ENCODE data around the gene CFAP298. TPM values are rescaled to one million over a fixed set of nuclear protein-coding genes. Genes with fewer than 3 reads are reported as not detected.
A peak's percentile ranks its signal among the peaks of the same experiment; 100 is the strongest.
"Not testable (repeated sequence)": the region's sequence is repeated elsewhere in the genome, so short reads cannot be mapped to it uniquely, and the experiment has no call there.

The CFAP298 gene, protein sequence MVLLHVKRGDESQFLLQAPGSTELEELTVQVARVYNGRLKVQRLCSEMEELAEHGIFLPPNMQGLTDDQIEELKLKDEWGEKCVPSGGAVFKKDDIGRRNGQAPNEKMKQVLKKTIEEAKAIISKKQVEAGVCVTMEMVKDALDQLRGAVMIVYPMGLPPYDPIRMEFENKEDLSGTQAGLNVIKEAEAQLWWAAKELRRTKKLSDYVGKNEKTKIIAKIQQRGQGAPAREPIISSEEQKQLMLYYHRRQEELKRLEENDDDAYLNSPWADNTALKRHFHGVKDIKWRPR
- polyA plus RNA-seq (ENCODE audit: insufficient read length in 10 of 10), result 10 to 100 TPM; 22.0 to 34.5 (median 28.6) TPM
- long read RNA-seq, donor 1, transcript CFAP298-201 (7 exons, 1,692 nt), result major isoform, 10 of 14 reads
- long read RNA-seq, donor 1, partial matches to known transcripts, result 0 of 14 reads
- long read RNA-seq, donor 1, other reads (novel, unspliced or antisense), result 0 of 14 reads
- long read RNA-seq, donor 2, partial matches to known transcripts, result 0 of 6 reads
- long read RNA-seq, donor 2, other reads (novel, unspliced or antisense), result 0 of 6 reads
- long read RNA-seq, donor 3, result 0 reads
- long read RNA-seq, donor 4, transcript CFAP298-201 (7 exons, 1,692 nt), result major isoform, 10 of 14 reads
- long read RNA-seq, donor 4, partial matches to known transcripts, result 0 of 14 reads
- long read RNA-seq, donor 4, other reads (novel, unspliced or antisense), result 0 of 14 reads
- long read RNA-seq, donor 5, partial matches to known transcripts, result 0 of 7 reads
- long read RNA-seq, donor 5, other reads (novel, unspliced or antisense), result 0 of 7 reads
- long read RNA-seq, donor 6, transcript CFAP298-201 (7 exons, 1,692 nt), result major isoform, 10 of 13 reads
- long read RNA-seq, donor 6, partial matches to known transcripts, result 0 of 13 reads
- long read RNA-seq, donor 6, other reads (novel, unspliced or antisense), result 0 of 13 reads
- long read RNA-seq, donor 7, transcript CFAP298-201 (7 exons, 1,692 nt), result major isoform, 9 of 9 reads
- long read RNA-seq, donor 7, partial matches to known transcripts, result 0 of 9 reads
- long read RNA-seq, donor 7, other reads (novel, unspliced or antisense), result 0 of 9 reads
- long read RNA-seq, donor 8, transcript CFAP298-201 (7 exons, 1,692 nt), result major isoform, 6 of 8 reads
- long read RNA-seq, donor 8, partial matches to known transcripts, result 0 of 8 reads
- long read RNA-seq, donor 8, other reads (novel, unspliced or antisense), result 0 of 8 reads
- long read RNA-seq, donor 9, partial matches to known transcripts, result 0 of 1 reads
- long read RNA-seq, donor 9, other reads (novel, unspliced or antisense), result 0 of 1 reads

DNA sequence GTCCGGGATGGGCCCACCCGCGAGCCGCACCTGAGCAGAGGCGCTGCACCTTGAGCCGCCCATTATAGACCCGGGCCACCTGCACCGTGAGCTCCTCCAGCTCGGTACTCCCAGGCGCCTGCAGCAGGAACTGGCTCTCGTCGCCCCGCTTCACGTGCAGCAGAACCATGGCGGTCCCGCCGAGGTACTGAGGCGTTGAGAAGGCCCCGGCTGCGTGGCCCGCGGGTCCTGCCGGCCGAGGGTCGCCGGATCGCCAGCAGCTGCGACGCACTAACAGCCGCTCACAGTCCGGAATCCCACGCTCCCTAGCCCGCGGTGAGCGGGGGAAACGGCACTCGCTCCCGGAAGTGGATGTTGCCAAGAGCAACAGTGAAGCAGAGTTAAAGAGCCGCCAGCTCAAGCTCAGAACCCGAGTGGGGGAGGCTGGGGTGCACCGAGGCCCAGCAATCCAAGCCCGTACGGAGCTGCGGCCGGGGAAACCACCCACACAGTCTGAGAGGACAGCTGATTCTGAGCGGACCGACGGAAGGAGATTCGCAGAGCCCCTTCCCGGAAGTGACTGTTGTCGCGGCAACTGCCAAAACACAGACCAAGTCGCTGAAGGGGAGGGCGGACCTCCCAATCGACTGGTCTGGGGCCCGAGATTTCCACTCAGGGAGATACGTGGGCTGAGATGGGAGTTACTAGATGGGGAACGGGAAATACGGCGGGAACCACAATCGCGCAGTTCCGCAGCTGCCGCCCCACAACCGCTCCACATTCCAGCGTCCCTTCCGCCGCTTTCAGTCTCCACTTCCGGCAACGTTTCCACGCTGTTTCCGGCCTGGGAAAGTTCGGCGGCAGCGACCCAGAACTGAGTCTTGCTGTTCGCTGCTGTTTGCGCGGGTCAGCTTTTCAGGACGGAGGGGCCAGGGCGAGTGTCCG, at the start of gene CFAP298:
Gene CFAP298, minus strand, starts transcription at position 303 of the 924 bp plus-strand sequence. Its CDS starts 134 bp downstream, at position 169.
- DNase-seq, result peak; percentile 92 to 98 (median 94)

DNA sequence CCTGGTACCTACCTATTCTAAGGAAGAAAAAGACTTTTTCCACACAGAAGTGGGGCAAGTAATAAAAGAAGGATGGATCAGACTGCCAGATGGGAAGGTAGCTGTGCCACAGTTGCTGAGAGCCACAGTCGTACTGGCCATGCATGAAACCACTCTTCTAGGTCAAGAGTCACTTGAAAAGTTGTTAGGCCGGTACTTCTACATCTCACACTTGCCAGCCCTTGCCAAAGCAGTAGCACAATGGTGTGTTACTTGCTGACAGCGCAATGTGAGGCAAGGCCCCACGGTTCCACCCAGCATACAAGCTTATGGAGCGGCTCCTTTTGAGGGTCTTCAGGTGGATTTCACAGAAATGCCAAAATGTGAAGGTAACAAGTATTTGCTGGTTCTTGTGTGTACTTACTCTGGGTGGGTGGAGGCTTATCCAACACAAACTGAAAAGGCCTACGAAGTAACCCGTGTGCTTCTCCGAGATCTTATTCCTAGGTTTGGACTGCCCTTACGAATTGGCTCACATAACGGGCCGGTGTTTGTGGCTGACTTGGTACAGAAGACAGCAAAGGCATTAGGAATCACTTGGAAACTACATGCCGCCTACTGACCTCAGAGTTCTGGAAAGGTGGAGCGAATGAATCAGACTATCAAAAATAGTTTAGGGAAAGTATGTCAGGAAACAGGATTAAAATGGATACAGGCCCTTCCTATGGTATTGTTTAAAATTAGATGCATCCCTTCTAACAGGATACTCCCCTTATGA, 49.0 kb upstream of the CFAP298 start:
- DNase-seq, result not testable (repeated sequence)

DNA sequence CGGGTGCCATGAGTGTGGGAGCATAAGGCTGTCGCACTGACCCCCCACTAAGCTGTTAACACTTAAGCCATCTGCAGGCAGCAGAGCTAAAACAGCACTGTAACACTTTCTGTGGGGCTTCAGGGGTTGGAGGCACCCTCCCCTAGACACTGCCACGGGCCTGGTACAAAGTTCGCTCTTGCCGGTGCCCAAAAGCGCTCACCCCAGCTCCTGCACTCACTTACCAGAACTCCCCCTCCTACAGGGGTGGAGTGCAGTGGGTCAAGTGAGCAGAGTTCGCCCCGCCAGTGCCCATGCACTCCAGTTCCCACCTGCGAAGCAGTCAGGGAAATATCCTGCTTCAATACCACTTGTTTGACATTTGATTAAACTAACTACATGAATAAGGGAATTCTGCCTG, 46.3 kb upstream of the CFAP298 start:
- DNase-seq, result no peak

DNA sequence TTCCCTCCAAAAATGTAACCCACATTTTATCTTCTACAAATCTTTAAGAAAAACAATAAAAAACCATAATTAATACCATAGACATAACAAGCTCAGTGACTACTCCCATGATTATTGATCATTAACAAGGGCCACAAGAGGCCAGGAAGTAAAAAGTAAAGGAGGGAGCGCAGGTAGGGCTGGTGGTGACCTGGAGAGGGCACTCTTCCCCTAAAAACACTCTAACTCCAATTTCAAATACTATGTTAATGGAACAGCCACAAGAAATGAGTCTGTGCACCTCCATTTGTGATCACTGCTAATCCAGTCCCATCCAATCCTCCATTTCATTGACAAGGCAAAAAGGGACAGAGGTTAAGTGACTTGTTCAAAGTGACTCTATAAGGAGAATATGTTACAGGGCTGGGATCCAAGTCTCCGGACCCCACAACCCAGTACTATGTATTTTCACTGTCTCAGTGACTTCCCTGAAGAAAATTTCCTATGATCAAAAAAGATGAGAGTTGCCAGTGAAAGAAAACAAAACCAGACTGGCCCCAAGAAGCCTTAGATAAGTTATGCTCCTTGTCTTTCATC, 41.2 kb upstream of the CFAP298 start:
- DNase-seq, result peak in 2 of 3 donors; percentile 1 to 6

DNA sequence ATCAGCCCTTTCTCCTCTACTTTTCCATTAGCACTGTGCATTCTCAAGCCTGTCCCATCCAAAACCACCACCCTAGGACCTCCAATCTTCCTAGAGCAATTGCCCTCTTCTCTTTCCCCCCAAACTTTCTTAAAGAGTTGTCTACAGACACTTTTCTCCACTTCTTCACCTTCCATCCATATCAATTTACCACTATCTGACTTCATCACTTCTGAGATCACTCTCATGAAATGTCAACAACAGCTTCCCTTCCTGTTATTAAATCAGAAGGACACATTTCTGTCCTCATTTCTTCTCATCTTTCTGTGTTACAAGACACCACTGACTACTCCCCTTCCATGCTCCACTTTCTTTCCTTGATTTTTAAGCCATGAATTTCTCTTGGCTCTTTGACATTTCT, 36.0 kb upstream of the CFAP298 start:
- no peak for DNase-seq

DNA sequence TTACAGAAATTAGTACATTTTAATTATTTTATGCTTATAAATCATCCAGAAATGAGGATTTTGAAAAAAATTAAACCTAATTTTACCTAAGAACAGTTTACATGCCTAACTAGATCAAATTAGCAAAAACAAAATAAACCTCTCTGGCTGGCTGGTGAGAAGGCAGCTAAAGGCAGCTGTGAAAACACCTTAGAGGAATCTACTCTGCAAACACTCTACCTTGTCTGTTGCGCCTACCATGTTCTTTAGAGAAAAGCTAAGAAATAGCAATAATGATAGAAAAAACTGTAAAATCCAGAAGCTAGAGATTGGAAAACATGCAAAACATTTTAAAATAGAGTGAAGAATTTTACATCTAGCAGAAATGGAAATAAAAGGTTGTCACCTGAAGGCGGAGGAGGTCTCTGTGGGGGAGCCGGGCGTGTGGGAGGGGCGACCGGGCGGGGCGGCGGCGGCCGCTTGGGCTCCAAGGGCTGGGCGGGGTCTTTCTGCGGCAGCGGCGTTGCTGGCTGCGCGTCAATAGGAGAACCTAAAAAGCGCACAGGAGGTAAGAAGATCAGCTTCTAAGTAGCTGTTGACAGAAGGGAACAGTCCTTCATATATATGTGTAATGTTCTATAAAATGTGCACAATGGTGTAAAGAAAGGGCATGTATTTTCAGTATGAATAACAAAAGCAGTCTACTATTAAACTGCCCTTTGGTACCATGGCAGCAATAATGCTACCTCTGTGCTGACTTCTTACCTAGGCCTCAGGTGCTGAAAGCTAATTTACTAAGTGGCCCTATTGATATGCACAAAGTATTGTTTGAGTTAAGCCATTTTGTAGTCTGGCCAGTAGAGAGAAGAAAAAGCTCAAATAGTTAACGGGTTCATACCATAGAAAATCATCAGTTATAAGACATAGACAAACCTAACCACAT, 33.3 kb upstream of the CFAP298 start:
- DNase-seq, result no peak

DNA sequence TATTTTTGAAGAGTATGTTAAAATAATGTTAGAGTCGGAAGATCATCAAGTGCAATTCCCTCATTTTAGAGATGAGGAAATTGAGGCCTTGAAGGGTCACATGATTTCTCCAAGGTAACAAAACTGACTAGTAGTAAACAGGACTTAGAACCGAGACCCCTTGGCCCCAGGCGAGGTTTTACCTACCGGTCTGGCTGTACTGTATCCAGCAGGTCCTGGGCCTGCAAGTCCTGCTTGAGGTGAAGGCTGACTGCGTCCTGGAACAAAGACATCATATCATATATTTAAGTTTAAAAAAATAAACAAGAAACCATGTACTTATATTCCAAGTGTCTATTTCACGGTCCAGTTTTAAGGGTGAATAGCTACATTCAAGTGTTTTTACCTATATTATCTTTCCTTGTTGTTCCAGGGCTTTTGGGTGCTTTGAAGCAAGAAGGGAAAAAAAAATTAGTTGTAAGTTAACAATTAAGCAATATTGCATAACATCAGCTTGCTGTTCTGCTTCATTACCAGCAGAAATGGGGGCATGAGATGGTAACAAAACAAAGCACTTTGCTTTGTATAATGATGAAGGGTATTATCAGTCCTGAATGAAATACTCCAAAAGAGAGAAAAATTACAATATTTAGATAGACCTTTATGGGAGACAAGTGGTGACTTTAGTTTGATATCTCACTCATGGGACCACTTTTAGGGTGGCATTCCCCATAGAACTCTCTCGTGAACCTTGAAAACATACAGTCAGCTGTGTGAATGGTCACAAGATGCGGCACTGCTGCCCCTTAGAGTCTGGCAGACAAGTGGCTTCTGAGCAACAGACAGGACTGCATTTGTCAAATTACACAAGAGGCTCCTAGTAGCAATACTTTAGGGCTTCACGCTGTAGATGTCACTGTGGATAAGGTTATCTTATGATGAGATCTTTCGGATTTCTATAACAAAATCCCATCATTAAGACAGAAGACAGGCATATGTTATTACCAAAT, 29.8 kb upstream of the CFAP298 start:
- no peak for DNase-seq

DNA sequence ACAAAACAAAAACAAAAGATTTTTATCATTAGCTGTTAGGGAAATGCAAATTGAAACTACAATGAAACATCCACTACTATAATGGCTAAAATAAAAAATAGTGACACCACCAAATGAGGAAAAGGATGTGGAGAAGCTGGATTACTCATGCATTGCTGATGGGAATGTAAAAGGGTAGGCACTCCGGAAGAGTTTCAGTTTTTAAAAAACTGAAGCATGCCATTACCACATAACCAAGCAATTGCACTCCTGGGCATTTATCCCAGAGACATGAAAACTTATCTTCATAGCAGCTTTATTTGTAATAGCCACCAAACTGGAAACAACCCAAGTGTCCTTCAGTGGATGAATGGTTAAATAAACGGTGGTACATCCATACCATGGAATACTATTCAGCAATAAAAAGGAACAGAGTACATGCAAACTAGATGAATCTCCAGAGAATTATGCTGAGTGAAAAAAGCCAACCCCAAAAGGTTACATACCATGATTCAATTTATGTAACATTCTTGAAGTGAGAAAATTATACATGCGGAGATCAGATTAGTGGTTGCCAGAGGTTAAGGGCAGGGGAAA, 14.5 kb upstream of the CFAP298 start:
- no peak for DNase-seq

DNA sequence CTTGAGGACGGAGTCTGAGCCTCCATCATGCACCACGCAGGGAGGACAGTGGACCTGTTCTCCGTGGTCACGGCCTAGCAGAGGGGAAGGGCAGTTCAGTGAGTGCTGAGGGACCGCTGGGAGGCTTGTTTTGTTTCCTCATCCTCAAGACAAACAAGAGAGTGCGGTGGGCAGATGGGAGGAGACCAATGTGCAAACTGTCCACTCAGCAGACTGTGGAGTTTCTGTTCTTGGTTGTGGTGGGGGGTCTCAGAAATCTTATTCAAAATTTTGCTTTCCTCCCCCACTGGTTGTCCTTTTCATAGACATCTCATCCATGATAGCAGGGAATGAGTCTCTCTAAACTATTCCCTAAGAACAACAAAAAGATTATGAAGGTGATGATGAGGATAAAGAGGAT, 6.0 kb upstream of the CFAP298 start:
- not testable (repeated sequence) for DNase-seq

DNA sequence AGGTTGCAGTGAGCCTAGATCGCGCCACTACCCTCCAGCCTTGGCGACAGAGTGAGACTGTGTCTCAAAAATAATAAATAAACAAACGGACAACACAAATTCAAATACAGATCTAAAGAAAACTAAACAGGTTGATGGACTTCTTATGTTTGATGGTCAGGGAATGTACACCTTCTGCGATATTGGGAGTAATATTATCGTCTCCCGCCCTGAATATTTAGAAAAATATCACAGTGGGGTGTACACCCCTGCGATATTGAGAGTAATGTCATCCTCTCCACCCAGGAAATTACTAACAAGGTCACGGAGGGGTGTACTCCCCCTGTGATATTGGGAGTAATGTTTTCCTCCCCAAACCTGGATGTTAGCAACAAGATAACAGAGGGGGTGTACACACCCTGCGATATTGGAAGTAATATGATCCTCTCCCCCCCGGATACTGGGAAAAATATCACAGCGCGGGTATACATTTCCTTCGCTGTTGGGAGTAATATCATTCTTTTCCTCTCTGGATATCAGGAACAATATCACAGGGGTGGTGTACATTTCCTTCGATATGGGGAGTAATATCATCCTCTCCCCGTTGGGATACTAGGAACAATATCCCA, 1.4 kb upstream of the CFAP298 start:
- no peak for DNase-seq

DNA sequence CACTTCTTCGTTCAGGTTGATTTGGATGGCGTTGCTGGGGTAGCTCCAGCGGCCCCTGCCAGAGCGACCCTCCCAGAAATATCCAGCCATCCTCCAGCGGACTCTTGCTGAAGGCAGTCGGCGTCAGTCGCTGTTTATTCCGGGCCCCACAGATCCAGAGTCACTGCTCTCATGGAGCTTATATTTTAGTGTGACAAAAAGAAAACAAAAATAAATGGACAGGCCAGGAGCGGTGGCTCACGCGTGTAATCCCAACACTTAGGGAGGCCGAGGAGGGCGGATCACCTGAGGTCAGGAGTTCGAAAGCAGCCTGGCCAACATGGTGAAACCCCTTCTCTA, 791 bp upstream of the CFAP298 start:
- no peak for DNase-seq

DNA sequence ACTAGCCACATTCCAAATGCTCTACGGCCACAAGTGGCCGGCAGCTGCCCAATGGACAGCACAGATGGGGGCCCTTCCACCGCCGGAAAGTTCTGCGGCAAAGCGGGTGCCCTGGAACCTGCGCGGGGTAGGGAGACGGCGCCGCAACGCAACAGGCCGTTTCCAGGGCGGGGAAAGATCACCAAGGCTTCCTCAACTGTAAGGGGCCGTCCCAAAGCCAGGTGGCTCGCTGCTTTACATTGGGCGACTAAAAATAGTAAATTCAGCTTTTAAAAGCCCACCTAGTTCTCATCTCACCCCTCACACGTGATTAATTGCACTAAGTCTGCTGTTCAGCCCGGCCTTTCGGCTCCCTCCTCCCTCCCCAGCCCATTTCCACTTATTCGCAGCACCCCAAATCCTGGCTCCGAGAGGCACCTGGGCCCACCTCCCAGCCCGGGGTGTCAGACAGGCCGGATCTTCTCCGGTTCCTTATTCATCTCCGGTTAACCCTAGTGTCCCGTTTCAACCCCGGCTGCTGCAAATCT, 643 bp downstream of the CFAP298 start:
- peak in 2 of 3 donors; percentile 22 to 27 for DNase-seq

DNA sequence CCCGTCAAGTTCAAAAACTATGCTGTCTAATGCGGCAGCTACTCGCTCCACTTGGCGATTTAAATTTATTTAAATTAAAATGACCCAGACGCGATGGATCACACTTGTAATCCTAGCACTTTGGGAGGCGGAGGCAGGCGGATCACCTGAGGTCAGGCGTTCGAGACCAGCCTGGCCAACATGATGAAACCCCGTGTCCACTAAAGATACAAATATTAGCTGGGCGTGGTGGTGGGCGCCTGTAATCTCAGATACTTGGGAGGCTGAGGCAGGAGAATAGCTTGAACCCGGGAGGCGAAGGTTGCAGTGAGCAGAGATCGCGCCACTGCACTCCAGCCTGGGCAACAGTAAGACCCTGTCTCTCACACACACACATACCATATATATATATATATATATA, 1.2 kb downstream of the CFAP298 start:
- not testable (repeated sequence) for DNase-seq

DNA sequence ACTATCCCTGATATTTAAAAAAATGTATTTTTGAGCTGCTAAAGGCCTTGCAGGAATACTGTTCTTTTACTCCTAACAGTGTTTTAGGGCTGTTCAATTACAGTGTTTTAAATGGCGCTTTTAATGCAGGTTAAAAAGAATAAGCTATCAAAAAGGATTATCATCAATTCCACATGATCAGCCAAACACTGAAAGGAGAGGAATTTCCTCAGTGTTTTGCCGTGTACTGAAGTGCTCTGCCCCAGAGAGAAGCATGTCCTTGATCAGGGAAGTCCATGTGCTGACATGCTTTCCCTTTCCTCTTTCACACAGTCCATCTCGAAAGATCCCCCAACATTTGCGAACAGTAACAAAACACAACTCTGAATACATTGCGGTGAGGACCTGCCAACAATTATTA, 3.3 kb downstream of the CFAP298 start:
- DNase-seq, result no peak

DNA sequence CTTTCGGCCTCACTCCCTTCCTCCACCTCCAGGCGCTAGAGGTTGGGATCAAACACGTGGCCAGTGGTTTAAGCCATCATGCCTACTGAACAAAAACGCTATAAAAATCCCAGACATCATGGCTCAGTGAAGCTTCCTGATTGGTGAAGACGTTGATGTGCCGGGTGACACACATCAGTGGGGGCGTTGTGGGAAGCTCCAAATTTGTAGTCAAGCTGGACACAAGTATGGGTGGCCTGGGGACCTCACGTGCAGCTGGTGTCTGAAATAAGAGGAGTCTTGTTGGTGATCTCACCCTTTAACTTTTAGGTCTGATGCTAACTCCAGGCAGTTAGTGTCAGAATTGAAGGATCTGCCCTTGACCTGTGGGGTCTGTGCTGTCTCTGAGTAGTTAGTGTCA, 6.7 kb downstream of the CFAP298 start:
- DNase-seq, result no peak

DNA sequence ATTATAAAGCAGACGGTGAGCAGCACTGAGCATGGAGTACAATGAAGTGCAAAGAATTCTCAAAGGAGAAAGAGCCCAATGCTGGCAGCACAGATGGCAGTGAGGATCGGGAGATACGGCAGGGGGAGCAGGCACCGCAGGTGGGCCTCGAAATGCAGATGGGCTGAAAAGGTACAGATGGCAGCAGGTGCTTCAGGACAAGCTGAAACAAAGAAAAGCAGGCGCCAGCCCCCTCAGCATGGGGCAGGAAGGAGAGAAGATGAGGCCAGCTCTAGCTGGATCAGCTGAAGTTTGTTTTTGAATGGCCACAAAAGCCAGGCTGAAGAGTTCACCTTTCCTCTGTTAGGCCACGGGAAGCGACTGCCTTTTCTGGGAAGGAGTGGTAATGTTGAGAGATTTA, 7.7 kb downstream of the CFAP298 start:
- DNase-seq, result no peak

All from muscle of back (tissue), 13 donors.